Esophagus squamous epithelium (tissue), 4 donors: Measurements from ENCODE around the gene LAMB3.

ENCODE experiments used
- POLR2A ChIP-seq, 4 donors: fragments of 450-650 bp; IDR thresholded peaks; one replicate each; pipeline ENCODE4 v1.6.1; 2017; ENCODE audit warnings: antibody characterized with exemption in 4 of 4, mild to moderate bottlenecking in 4 of 4, moderate library complexity in 3 of 4
- TF ChIP-seq, protein P1 (sequence below), 6 experiments: fragments of 450-650 bp in 4 of 6; fragments of 200-600 bp in 2 of 6; sonication (generic) in 2 of 6; IDR thresholded peaks; one replicate each; pipeline ENCODE4 v1.5.1; 2016 to 2019; ENCODE audit warnings: antibody characterized with exemption in 6 of 6, mild to moderate bottlenecking in 4 of 6, moderate library complexity in 4 of 6

- no peak for TF ChIP-seq POLR2A (IDR thresholded peaks at IDR 0.05)
- TF ChIP-seq, protein P1, sequence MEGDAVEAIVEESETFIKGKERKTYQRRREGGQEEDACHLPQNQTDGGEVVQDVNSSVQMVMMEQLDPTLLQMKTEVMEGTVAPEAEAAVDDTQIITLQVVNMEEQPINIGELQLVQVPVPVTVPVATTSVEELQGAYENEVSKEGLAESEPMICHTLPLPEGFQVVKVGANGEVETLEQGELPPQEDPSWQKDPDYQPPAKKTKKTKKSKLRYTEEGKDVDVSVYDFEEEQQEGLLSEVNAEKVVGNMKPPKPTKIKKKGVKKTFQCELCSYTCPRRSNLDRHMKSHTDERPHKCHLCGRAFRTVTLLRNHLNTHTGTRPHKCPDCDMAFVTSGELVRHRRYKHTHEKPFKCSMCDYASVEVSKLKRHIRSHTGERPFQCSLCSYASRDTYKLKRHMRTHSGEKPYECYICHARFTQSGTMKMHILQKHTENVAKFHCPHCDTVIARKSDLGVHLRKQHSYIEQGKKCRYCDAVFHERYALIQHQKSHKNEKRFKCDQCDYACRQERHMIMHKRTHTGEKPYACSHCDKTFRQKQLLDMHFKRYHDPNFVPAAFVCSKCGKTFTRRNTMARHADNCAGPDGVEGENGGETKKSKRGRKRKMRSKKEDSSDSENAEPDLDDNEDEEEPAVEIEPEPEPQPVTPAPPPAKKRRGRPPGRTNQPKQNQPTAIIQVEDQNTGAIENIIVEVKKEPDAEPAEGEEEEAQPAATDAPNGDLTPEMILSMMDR (IDR thresholded peaks at IDR 0.05): no peak
These were observed 30.2 kb downstream of the LAMB3 start for GRCh38 chr1:209621741-209622655.
